Measurements from ENCODE around the gene EXOC6B. TPM values are rescaled to one million over a fixed set of nuclear protein-coding genes. Genes with fewer than 3 reads are reported as not detected.

Gene EXOC6B
- total RNA-seq, 3 donors from 2014 or later: 32.2 to 49.2 (median 37.0) TPM

- no peaks in the 10 kb centered on the region for H3K27me3 ChIP-seq
- peaks cover 0 to 7% of the 10 kb centered on the region in 2 donors for H3K4me1 ChIP-seq
- peak overlapping the region; percentile 71 to 96 (median 79) for H3K4me3 ChIP-seq
- no peaks in the 10 kb centered on the region for H3K9me3 ChIP-seq
- intact Hi-C loops (cut with DNase I; ENCODE audit: low total_unique reads): no loop called here
- H3K36me3 ChIP-seq: no peaks in the 10 kb centered on the region
- H3K27ac ChIP-seq: no peak overlapping the region
- no peak for DNase-seq (ENCODE audit: low spot score in 2 of 2)
- TF ChIP-seq POLR2AphosphoS5 (IDR thresholded peaks at IDR 0.05) (no peak), POLR2A (IDR thresholded peaks at IDR 0.05) (no peak), CTCF (IDR thresholded peaks at IDR 0.05) (no peak)
Measured at GRCh38 chr2:72826156-72826477, 284 bp upstream of the EXOC6B start.

GRCh38 chr2:72824224-72824842 is 1.5 kb downstream of the EXOC6B start:
- no peak for DNase-seq (ENCODE audit: low spot score in 2 of 2)
- TF ChIP-seq CTCF (IDR thresholded peaks at IDR 0.05) (no peak), POLR2AphosphoS5 (IDR thresholded peaks at IDR 0.05) (no peak), POLR2A (IDR thresholded peaks at IDR 0.05) (no peak)
- Histone ChIP-seq H3K4me3 (peak overlapping the region; percentile 71 to 96 (median 79)), H3K27me3 (no peaks in the 10 kb centered on the region), H3K9me3 (no peaks in the 10 kb centered on the region), H3K36me3 (no peaks in the 10 kb centered on the region), H3K27ac (no peak overlapping the region), H3K4me1 (peaks cover 0 to 7% of the 10 kb centered on the region in 2 donors)
- intact Hi-C loops (cut with DNase I; ENCODE audit: low total_unique reads): no loop called here

- Histone ChIP-seq H3K36me3 (no peaks in the 10 kb centered on the region), H3K27me3 (no peaks in the 10 kb centered on the region), H3K9me3 (no peaks in the 10 kb centered on the region), H3K4me1 (peaks cover 0 to 7% of the 10 kb centered on the region in 2 donors), H3K4me3 (no peak overlapping the region), H3K27ac (no peak overlapping the region)
- TF ChIP-seq POLR2A (IDR thresholded peaks at IDR 0.05) (no peak), CTCF (IDR thresholded peaks at IDR 0.05) (no peak), POLR2AphosphoS5 (IDR thresholded peaks at IDR 0.05) (no peak)
- no peak for DNase-seq (ENCODE audit: low spot score in 2 of 2)
- intact Hi-C loops (cut with DNase I; ENCODE audit: low total_unique reads): no loop called here
Measured at GRCh38 chr2:72822794-72823193, 3.0 kb downstream of the EXOC6B start.

- no peaks in the 10 kb centered on the region for H3K9me3 ChIP-seq
- H3K4me1 ChIP-seq: peaks cover 0 to 7% of the 10 kb centered on the region in 2 donors
- TF ChIP-seq POLR2A (IDR thresholded peaks at IDR 0.05) (no peak), CTCF (IDR thresholded peaks at IDR 0.05) (no peak), POLR2AphosphoS5 (IDR thresholded peaks at IDR 0.05) (no peak)
- no peak for DNase-seq (ENCODE audit: low spot score in 2 of 2)
- H3K27me3 ChIP-seq: no peaks in the 10 kb centered on the region
- intact Hi-C loops (cut with DNase I; ENCODE audit: low total_unique reads): no loop called here
- no peaks in the 10 kb centered on the region for H3K36me3 ChIP-seq
- H3K4me3 ChIP-seq: no peak overlapping the region
- H3K27ac ChIP-seq: no peak overlapping the region
Measured at GRCh38 chr2:72821983-72822382, 3.9 kb downstream of the EXOC6B start.

- H3K36me3 ChIP-seq: no peaks in the 10 kb centered on the region
Measured at GRCh38 chr2:72821118-72821517, 4.7 kb downstream of the EXOC6B start.

More at GRCh38 chr2:72821118-72821517, 4.7 kb downstream of the EXOC6B start:
- H3K27ac ChIP-seq: no peak overlapping the region
- no peak for DNase-seq (ENCODE audit: low spot score in 2 of 2)
- H3K4me1 ChIP-seq: peaks cover 0 to 7% of the 10 kb centered on the region in 2 donors
- intact Hi-C loops (cut with DNase I; ENCODE audit: low total_unique reads): no loop called here
- H3K9me3 ChIP-seq: no peaks in the 10 kb centered on the region
- no peak overlapping the region for H3K4me3 ChIP-seq
- no peaks in the 10 kb centered on the region for H3K27me3 ChIP-seq
- TF ChIP-seq POLR2AphosphoS5 (IDR thresholded peaks at IDR 0.05): no peak
- TF ChIP-seq POLR2A (IDR thresholded peaks at IDR 0.05): no peak
- no peak for TF ChIP-seq CTCF (IDR thresholded peaks at IDR 0.05)
